Measurements from ENCODE around the gene PRKCI.
"Not testable (repeated sequence)": the region's sequence is repeated elsewhere in the genome, so short reads cannot be mapped to it uniquely, and the experiment has no call there.

The PRKCI gene

DNA sequence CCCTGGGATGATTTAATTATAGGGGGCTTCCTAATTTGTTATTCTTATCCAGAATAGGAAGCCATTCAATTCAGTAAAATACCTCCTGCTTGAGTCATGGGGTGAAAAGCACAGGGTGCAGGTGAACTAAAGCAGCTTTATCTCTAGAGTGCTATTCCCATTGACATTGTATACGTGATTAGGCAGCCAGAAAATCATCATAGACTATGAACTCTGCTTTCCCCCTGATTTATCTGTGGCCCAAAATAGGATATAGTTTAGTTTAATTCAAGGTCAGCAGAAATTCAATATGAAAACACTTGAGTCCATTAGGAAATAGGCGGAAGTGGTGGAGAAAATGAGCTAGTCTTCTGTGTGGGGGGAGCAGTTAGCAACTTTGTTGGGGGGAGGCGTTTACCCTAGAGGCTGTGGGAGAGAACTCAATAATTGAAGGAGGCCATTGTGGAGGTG is 18.2 kb upstream of the PRKCI start:
- Mint-ChIP-seq H3K27me3 (peaks cover 54% of the 10 kb centered on the region), H3K36me3 (ENCODE audit: insufficient read depth) (no peaks in the 10 kb centered on the region), H3K4me3 (no peak overlapping the region), H3K9me3 (no peaks in the 10 kb centered on the region), H3K27ac (ENCODE audit: low read depth) (no peak overlapping the region), H3K4me1 (no peaks in the 10 kb centered on the region)
- DNase-seq (ENCODE audit: low spot score in 2 of 2) (no peak), ATAC-seq (replicated peaks; ENCODE audit: extremely low read depth, poor library complexity, severe bottlenecking) (no peak)

DNA sequence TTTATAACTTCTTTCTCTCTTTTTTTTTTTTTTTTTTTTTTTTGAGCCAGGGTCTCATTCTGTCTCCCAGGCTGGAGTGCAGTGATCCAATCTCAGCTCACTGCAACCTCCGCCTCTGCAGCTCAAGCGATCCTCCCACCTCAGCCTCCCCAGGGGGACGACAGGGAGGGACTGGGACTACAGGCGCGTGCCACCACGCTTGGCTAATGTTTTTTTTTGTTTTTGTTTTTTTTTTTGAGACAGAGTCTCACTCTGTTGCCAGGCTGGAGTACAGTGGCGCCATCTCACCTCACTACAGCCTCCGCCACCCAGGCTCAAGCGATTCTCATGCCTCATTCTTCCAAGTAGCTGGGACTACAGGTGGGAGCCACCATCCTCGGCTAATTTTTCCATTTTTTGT is 17.7 kb upstream of the PRKCI start:
- Mint-ChIP-seq H3K27ac (ENCODE audit: low read depth) (no peak overlapping the region), H3K4me3 (no peak overlapping the region), H3K36me3 (ENCODE audit: insufficient read depth) (no peaks in the 10 kb centered on the region), H3K27me3 (peaks cover 52% of the 10 kb centered on the region), H3K9me3 (no peaks in the 10 kb centered on the region), H3K4me1 (no peaks in the 10 kb centered on the region)
- ATAC-seq (replicated peaks; ENCODE audit: extremely low read depth, poor library complexity, severe bottlenecking) = no peak
- DNase-seq (ENCODE audit: low spot score in 2 of 2) = no peak

DNA sequence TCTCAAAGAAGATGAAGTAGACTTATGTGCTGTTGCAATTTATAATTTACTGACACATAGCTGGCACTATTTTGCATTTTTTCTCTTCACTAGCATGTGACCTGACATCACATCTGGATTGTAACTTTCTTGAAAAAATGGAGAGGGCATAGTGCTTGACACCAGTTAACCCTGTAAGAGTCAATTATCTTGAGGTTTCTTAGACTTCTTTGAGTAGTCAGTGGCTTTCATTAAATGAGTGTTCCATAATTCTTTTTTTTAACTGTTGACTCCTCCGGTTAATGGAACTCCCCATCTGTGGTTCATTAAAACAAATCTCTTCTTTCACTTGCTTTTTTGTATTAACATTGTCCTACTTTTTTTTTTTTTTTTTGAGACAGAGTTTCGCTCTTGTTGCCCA is 16.9 kb upstream of the PRKCI start:
- ATAC-seq (replicated peaks; ENCODE audit: extremely low read depth, poor library complexity, severe bottlenecking) (no peak), DNase-seq (ENCODE audit: low spot score in 2 of 2) (no peak)
- Mint-ChIP-seq H3K9me3 (no peaks in the 10 kb centered on the region), H3K27me3 (peaks cover 51% of the 10 kb centered on the region), H3K36me3 (ENCODE audit: insufficient read depth) (no peaks in the 10 kb centered on the region), H3K4me1 (no peaks in the 10 kb centered on the region), H3K4me3 (no peak overlapping the region), H3K27ac (ENCODE audit: low read depth) (no peak overlapping the region)

DNA sequence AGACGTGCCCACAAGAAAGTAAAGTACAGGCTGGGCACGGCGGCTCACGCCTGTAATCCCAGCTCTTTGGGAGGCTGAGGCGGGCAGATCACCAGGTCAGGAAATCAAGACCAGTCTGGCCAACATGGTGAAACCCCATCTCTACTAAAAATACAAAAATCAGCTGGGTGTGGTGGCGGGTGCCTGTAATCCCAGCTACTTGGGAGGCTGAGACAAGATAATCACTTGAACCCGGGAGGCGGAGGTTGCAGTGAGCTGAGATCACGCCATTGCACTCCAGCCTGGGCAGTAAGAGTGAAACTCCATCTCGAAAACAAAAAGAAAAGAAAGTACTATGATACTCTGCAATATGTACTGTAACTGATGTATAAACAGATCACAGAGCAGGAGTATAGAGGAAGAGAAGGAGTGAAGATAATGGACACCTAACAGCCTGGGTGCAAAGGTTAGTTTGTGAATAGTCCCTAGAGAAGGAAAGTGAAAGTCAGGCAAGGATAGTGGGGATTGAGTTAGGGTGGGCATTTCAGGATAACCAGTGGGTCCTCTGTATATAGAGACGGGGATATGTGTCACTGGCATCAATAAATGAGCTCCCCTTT is 16.0 kb upstream of the PRKCI start:
- H3K4me3 Mint-ChIP-seq = not testable (repeated sequence)

DNA sequence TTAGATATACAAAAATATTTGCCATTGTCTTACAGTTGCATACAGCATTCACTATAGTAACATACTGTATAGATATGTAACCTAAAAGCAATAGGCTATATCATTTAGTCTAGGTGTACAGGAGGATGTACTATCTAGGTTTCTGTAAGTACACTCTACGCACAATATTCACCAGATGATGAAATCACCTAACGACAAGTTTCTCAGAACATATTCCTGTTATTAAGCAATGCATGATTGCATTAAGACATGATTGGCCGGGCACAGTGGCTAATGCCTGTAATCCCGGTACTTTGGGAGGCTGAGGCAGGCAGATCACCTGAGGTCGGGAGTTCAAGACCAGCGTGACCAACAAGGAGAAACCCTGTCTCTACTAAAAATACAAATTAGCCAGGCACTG is 14.5 kb upstream of the PRKCI start:
- H3K9me3 Mint-ChIP-seq = no peaks in the 10 kb centered on the region
- no peak overlapping the region for H3K27ac Mint-ChIP-seq (ENCODE audit: low read depth)
- ATAC-seq (replicated peaks; ENCODE audit: extremely low read depth, poor library complexity, severe bottlenecking) (no peak), DNase-seq (ENCODE audit: low spot score in 2 of 2) (no peak)
- H3K4me3 Mint-ChIP-seq = no peak overlapping the region
- H3K27me3 Mint-ChIP-seq = peaks cover 48% of the 10 kb centered on the region
- no peaks in the 10 kb centered on the region for H3K4me1 Mint-ChIP-seq
- no peaks in the 10 kb centered on the region for H3K36me3 Mint-ChIP-seq (ENCODE audit: insufficient read depth)

More for the DNA sequence above, 16.0 kb upstream of the PRKCI start:
- H3K27ac Mint-ChIP-seq (ENCODE audit: low read depth); H3K9me3 Mint-ChIP-seq; H3K36me3 Mint-ChIP-seq (ENCODE audit: insufficient read depth); H3K4me1 Mint-ChIP-seq; DNase-seq (ENCODE audit: low spot score in 2 of 2); ATAC-seq (replicated peaks; ENCODE audit: extremely low read depth, poor library complexity, severe bottlenecking): not testable (repeated sequence)
- peaks cover 48% of the 10 kb centered on the region for H3K27me3 Mint-ChIP-seq

DNA sequence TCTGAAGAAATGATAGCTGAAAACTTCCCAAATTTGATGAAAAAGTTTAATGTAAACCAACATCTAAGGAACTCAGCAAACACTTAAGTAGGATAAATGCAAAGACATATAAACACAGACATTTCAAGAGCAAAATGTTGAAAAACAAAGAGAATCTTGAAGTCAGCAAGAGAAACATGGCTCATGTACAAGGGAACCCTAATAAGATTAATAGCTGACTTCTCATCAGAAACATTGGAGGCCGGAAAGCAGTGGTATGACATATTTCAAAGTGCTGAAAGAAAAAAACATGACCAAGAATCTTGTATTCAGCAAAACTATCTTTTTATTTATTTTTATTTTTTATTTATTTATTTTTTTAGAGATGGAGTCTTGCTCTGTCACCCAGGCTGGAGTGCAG is 10.6 kb upstream of the PRKCI start:
- ATAC-seq (replicated peaks; ENCODE audit: extremely low read depth, poor library complexity, severe bottlenecking) (no peak), DNase-seq (ENCODE audit: low spot score in 2 of 2) (no peak)
- no peaks in the 10 kb centered on the region for H3K9me3 Mint-ChIP-seq
- peaks cover 11% of the 10 kb centered on the region for H3K27me3 Mint-ChIP-seq
- H3K36me3 Mint-ChIP-seq (ENCODE audit: insufficient read depth) = no peaks in the 10 kb centered on the region
- no peak overlapping the region for H3K4me3 Mint-ChIP-seq
- H3K27ac Mint-ChIP-seq (ENCODE audit: low read depth) = no peak overlapping the region
- H3K4me1 Mint-ChIP-seq = no peaks in the 10 kb centered on the region

DNA sequence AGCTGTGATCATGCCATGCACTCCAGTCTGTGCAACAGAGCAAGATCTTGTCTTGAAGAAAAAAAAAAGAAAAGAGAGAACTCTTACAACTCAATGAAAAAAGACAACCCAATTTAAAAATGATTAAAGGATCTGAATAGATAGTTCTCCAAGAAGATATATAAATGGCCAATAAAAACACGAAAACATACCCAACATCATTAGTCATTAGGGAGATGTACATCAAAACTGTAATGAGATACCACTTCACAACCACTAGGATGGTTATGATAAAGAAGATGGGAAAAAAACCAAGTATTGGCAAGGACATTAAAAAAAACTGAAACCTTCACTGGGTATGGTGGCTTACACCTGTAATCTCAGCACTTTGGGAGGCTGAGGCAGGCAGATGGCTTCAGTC is 2.4 kb upstream of the PRKCI start:
- no peak overlapping the region for H3K4me3 Mint-ChIP-seq
- peaks cover 5% of the 10 kb centered on the region for H3K36me3 Mint-ChIP-seq (ENCODE audit: insufficient read depth)
- H3K9me3 Mint-ChIP-seq = no peaks in the 10 kb centered on the region
- peak overlapping the region; percentile 19 for H3K27ac Mint-ChIP-seq (ENCODE audit: low read depth)
- DNase-seq (ENCODE audit: low spot score in 2 of 2) (no peak), ATAC-seq (replicated peaks; ENCODE audit: extremely low read depth, poor library complexity, severe bottlenecking) (no peak)
- peaks cover 15% of the 10 kb centered on the region for H3K4me1 Mint-ChIP-seq
- no peaks in the 10 kb centered on the region for H3K27me3 Mint-ChIP-seq

DNA sequence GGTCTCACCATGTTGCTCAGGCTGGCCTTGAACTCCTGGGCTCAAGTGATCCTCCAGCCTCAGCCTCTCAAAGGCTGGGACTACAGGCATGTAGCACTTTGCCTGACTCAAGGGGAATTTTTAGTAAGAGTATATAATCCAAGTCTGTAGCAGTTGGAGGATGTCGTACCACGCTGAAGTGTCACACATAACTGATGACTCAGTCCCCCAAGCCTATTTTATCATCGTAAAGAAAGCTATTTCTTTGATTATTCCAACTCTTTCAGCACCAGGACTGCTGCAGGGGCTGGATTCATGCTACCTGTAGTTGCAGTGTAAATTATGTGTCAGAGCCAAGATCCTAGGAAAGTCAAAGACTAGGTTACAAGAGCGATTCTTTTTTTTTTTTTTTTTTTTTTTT is 1.4 kb upstream of the PRKCI start:
- Mint-ChIP-seq H3K4me1 (peaks cover 20% of the 10 kb centered on the region), H3K36me3 (ENCODE audit: insufficient read depth) (peaks cover 5% of the 10 kb centered on the region), H3K27ac (ENCODE audit: low read depth) (no peak overlapping the region), H3K9me3 (no peaks in the 10 kb centered on the region), H3K4me3 (peak overlapping the region; percentile 41), H3K27me3 (no peaks in the 10 kb centered on the region)
- no peak for ATAC-seq (replicated peaks; ENCODE audit: extremely low read depth, poor library complexity, severe bottlenecking)
- no peak for DNase-seq (ENCODE audit: low spot score in 2 of 2)

DNA sequence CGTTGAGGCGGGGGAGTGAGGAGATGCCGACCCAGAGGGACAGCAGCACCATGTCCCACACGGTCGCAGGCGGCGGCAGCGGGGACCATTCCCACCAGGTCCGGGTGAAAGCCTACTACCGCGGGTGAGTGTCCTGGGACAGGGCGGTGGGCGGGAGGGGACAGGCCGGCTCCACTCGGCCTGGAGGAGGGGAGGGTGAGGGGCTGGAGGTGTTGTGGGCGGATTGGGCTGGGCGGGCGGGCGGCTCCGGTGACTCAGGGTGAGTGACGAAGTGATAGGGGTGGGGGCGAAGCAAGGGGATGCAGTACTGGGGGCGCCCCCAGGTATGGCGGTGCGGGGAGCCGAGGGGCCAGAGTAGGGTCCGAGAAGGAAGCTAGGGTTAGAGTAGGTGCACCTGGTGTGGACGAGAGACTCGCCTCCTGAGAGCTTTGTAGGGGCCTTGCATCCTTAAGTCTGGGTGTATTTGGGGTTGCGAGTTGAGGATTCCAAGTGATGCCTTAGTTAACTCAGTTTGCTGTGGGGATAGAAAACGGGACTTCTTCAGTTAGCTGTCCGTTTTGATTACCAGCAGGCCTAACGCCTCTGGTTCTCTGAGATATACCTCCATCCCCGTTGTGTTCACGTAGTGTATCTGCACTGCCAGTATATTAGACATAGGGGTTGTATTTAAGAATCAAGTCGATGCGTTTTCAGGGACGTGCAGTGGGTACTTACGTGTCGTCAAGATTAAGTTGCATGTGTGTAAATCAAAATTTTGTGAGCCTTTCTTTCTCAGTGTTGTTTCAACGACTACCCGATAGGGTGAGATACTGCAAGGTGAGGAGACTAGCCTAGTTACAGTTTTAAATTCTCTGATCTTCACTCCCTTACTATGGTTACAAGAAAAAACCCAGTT is 670 bp downstream of the PRKCI start:
- H3K36me3 Mint-ChIP-seq (ENCODE audit: insufficient read depth) = peaks cover 5% of the 10 kb centered on the region
- no peaks in the 10 kb centered on the region for H3K27me3 Mint-ChIP-seq
- H3K27ac Mint-ChIP-seq (ENCODE audit: low read depth) = peak overlapping the region; percentile 89
- H3K4me1 Mint-ChIP-seq = peaks cover 35% of the 10 kb centered on the region
- ATAC-seq (replicated peaks; ENCODE audit: extremely low read depth, poor library complexity, severe bottlenecking) (peak; percentile 48), DNase-seq (ENCODE audit: low spot score in 2 of 2) (peak; percentile 12 to 14)
- H3K4me3 Mint-ChIP-seq = peak overlapping the region; percentile 91
- H3K9me3 Mint-ChIP-seq = no peaks in the 10 kb centered on the region

DNA sequence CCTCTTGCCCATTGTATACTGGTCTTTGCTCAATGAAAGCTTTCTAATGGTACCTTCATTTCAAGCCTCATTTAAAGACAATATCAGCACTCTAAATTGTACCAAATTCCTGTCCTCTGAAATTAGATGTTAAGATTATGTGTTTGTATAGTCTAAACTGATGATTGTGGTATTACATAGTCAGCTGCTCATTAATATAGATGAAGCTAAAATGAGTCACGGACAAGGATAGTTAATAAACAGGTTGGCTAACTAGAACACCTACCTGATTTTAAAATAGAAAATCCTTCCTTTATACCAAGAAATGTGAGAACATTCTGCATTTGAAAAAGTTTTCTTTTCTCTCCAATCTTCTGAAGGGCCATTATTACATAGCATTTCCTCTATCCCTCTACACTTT is 2.9 kb downstream of the PRKCI start:
- Mint-ChIP-seq H3K4me1 (peaks cover 36% of the 10 kb centered on the region), H3K9me3 (no peaks in the 10 kb centered on the region), H3K4me3 (no peak overlapping the region), H3K27ac (ENCODE audit: low read depth) (no peak overlapping the region), H3K36me3 (ENCODE audit: insufficient read depth) (peaks cover 5% of the 10 kb centered on the region), H3K27me3 (no peaks in the 10 kb centered on the region)
- DNase-seq (ENCODE audit: low spot score in 2 of 2) = no peak
- ATAC-seq (replicated peaks; ENCODE audit: extremely low read depth, poor library complexity, severe bottlenecking) = no peak

DNA sequence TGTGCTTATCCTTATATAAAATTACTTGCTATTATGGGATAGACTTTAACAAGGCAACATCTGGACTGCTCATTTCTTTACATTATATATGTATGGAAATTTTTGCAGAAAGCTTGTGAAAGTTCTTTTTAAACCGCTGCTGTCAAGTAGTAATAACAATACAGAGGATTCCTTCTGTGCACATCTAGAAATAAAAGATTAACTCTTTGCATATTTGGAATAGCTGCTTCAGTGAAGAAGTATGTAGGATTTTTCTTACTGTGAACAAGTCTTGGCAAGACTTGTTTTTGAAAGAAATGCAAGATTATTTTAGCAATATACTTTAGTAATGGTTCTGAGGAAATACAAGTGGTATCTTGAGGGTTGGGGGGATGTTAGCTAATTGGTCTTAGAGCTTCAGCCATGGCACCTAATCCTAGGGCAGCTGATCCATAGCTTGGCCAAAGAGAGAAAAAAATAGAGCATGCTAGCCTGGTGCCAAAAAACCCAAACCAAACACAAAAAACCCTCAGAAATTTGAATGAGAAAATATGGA is 4.3 kb downstream of the PRKCI start:
- Mint-ChIP-seq H3K9me3 (no peaks in the 10 kb centered on the region), H3K36me3 (ENCODE audit: insufficient read depth) (peaks cover 5% of the 10 kb centered on the region), H3K4me1 (peaks cover 36% of the 10 kb centered on the region), H3K4me3 (no peak overlapping the region), H3K27ac (ENCODE audit: low read depth) (peak overlapping the region; percentile 5), H3K27me3 (no peaks in the 10 kb centered on the region)
- ATAC-seq (replicated peaks; ENCODE audit: extremely low read depth, poor library complexity, severe bottlenecking) = no peak
- DNase-seq (ENCODE audit: low spot score in 2 of 2) = no peak

DNA sequence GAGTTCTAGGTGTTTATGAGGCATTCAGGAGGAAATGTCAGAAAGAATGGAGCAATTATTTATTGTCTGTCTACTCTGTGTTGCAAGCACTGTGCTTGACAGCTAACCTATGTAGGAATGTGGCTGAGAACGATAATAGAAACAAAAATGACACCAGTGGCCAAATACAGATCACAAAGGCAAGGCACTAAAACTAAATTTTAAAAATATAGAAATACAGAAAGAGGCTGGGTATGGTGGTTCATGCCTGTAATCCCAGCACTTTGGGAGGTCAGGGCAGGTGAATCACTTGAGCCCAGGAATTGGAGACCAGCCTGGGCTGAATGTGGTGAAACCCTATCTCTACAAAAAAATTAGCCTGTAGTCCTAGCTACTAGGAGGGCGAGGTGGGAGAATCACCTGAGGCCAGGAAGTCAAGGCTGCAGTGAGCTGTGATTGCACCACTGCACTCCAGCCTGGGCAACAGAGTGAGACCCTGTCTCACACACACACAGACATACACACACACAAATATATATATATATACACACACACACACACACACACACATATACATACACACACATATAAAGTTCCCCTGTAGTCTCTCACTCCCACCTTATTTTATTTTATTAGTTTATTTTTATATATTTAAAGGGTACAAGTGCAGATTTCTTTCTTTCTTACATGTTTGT is 6.0 kb downstream of the PRKCI start:
- no peak for DNase-seq (ENCODE audit: low spot score in 2 of 2)
- peaks cover 32% of the 10 kb centered on the region for H3K4me1 Mint-ChIP-seq
- H3K27me3 Mint-ChIP-seq = no peaks in the 10 kb centered on the region
- H3K27ac Mint-ChIP-seq (ENCODE audit: low read depth) = peak overlapping the region; percentile 7
- H3K36me3 Mint-ChIP-seq (ENCODE audit: insufficient read depth) = no peaks in the 10 kb centered on the region
- H3K9me3 Mint-ChIP-seq = no peaks in the 10 kb centered on the region
- H3K4me3 Mint-ChIP-seq = no peak overlapping the region
- no peak for ATAC-seq (replicated peaks; ENCODE audit: extremely low read depth, poor library complexity, severe bottlenecking)

Measured in central memory CD8-positive, alpha-beta T cell (primary cell).